Stimulated activated CD4-positive, alpha-beta T cell treated with anti-CD3 and anti-CD28 coated beads, Interleukin-1b, Interleukin-23, amount 100 ng/mL, for 4 hours (primary cell): ENCODE data around the gene CRYGA.
A peak's percentile ranks its signal among the peaks of the same experiment; 100 is the strongest.

Experiments
- DNase-seq, 2 donors: peaks; one replicate each; pipeline ENCODE4 v3.0.0-alpha.2; 2020; ENCODE audit warnings: low read depth in 2 of 2

The CRYGA gene

GRCh38 chr2:208163489-208163888 is at the start of gene CRYGA:
CRYGA (minus strand) TSS chr2:208163589; CDS start chr2:208163556, 33 bp downstream.
- DNase-seq, result no peak

GRCh38 chr2:208210688-208211451 is 47.5 kb upstream of the CRYGA start:
- DNase-seq, result no peak

GRCh38 chr2:208208335-208209085 is 45.1 kb upstream of the CRYGA start:
- DNase-seq, result no peak

- DNase-seq, result no peak
These were observed 44.4 kb upstream of the CRYGA start for GRCh38 chr2:208207769-208208168.

- DNase-seq, result no peak
These were observed 40.8 kb upstream of the CRYGA start for GRCh38 chr2:208204166-208204565.

GRCh38 chr2:208195531-208195930 is 32.1 kb upstream of the CRYGA start:
- no peak for DNase-seq

- no peak for DNase-seq
These were observed 29.3 kb upstream of the CRYGA start for GRCh38 chr2:208192611-208193236.

- DNase-seq, result no peak
These were observed 26.6 kb upstream of the CRYGA start, which contains the start of gene C2orf80 for GRCh38 chr2:208189810-208190503. C2orf80 (minus strand) TSS chr2:208190030; CDS start chr2:208186986, 3,044 bp downstream.

GRCh38 chr2:208189069-208189809 is 25.9 kb upstream of the CRYGA start:
- DNase-seq, result no peak

- DNase-seq, result no peak
These were observed 23.5 kb upstream of the CRYGA start for GRCh38 chr2:208186893-208187292.

- no peak for DNase-seq
These were observed 23.1 kb upstream of the CRYGA start for GRCh38 chr2:208186465-208186864.

GRCh38 chr2:208183972-208184705 is 20.8 kb upstream of the CRYGA start:
- DNase-seq, result no peak

- DNase-seq, result no peak
These were observed 20.1 kb upstream of the CRYGA start for GRCh38 chr2:208183526-208183925.

- DNase-seq, result no peak
These were observed 19.4 kb upstream of the CRYGA start for GRCh38 chr2:208182835-208183234.

- no peak for DNase-seq
These were observed 15.7 kb upstream of the CRYGA start for GRCh38 chr2:208179028-208179609.

GRCh38 chr2:208175840-208176153 is 12.4 kb upstream of the CRYGA start:
- DNase-seq, result no peak

- peak; percentile 30 to 53 for DNase-seq
These were observed 11.9 kb upstream of the CRYGA start for GRCh38 chr2:208175069-208175839.

GRCh38 chr2:208174144-208174543 is 10.8 kb upstream of the CRYGA start:
- DNase-seq, result no peak

GRCh38 chr2:208172125-208172524 is 8.7 kb upstream of the CRYGA start:
- DNase-seq, result no peak
